NCI-H748 (cell line): Measurements from ENCODE around the gene ANP32B.
A peak's percentile ranks its signal among the peaks of the same experiment; 100 is the strongest.

Source experiments
- DNase-seq: peaks from one replicate; lab custom pipeline; 2025; ENCODE audit not compliant: unreplicated experiment; lab: John Stamatoyannopoulos, UW

ANP32B gene

DNA sequence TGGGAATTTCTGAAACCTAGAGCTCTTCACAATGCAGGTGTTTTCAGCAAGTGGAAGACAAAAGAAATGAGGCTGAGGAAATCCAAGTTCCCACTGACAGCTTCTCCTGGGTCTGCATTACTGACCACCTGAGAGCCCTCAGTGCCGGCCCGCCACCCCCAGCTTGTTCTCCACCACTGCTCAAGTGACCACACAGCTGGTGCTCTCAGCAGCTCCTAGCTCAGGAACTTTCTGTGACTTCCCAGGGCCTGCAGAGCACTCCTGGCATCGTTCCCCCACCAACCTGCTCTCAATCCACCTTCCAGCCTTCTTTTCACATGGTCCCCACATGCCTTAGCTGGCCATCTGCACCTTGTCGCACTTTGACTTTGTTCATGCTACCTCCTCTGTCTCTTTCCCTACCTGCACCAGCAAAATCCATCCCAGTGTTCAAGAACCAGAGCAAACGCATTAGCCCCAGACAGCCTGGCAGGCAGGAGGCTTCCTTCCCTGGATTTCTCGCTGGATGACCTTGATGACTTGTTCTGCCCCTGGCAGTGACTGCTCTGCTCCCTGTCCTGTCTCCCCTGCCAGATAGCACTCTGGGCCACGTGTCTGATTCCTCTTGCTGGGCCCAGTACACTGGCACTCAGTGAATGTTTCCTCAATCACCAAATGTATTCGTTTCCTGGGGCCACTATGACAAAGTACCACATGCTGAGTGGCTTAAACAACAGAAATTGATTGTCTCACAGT, 38.3 kb downstream of the ANP32B start:
- no peak for DNase-seq

DNA sequence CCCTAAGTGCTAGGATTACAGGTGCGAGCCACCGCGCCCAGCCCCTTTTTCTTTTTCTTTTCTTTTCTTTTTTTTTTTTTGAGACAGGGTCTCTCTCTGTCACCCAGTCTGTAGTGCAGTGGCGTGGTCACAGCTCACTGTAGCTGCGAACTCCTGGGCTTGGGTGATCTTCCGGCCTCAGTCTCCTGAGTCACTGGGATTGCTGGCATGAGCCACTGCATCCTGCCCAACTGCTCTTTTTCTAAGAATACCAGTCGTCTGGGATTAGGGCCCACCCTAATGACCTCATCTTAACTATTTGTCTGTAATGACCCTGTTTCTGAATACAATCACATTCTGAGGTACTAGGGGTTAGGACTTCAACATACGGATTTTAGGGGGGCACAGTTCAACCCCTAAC, 39.3 kb downstream of the ANP32B start:
- no peak for DNase-seq

DNA sequence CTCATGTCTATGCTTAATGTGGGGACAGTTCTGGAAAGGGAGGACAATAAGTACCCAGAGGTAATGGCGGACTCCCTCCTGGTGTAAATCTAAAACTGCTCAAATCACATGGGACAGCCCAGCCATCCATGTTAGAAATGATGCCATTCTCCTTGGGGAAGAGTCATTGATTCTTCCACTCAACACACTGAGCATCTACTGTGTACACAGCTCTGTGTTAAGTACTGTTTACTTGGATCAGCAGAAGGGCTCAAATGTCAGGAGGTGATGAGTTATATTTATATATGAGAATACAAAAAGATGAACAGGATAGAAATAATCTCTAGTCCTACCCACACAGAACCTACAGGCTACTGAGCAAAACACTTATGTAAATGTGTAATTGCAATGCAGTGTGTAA, 41.6 kb downstream of the ANP32B start:
- no peak for DNase-seq

DNA sequence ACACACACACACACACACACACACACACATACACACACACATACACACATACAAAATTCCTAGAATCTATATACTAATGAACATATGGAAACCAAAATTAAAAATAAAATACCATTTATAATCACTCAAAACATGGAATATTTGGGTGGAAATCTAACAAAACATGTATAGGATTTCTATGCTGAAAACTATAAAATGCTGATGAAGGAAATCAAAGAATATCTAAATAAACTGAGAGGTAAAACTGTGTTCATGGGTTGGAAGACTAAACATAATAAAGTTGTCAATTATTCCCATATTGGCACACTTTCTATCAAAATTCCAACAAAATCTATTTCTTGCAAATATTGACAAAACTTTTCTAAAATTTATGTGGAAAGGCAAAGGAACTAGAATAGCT, 48.0 kb downstream of the ANP32B start:
- no peak for DNase-seq

DNA sequence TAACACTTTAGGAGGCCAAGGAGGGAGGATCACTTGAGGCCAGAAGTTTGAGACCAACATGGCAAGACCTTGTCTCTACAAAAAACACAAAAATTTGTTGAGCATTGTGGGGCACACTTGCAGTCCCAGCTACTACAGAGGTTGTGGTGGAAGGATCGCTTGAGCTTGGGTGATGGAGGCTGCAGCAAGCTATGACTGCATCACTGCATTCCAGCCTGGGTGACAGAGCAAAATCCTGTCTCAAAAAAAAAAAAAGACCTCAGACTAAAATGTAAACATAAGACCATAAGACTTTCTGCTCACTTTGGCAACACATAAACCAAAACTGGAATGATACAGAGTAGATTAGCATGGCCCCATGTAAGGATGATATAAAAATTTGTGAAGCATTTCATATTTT, 48.8 kb downstream of the ANP32B start:
- no peak for DNase-seq

DNA sequence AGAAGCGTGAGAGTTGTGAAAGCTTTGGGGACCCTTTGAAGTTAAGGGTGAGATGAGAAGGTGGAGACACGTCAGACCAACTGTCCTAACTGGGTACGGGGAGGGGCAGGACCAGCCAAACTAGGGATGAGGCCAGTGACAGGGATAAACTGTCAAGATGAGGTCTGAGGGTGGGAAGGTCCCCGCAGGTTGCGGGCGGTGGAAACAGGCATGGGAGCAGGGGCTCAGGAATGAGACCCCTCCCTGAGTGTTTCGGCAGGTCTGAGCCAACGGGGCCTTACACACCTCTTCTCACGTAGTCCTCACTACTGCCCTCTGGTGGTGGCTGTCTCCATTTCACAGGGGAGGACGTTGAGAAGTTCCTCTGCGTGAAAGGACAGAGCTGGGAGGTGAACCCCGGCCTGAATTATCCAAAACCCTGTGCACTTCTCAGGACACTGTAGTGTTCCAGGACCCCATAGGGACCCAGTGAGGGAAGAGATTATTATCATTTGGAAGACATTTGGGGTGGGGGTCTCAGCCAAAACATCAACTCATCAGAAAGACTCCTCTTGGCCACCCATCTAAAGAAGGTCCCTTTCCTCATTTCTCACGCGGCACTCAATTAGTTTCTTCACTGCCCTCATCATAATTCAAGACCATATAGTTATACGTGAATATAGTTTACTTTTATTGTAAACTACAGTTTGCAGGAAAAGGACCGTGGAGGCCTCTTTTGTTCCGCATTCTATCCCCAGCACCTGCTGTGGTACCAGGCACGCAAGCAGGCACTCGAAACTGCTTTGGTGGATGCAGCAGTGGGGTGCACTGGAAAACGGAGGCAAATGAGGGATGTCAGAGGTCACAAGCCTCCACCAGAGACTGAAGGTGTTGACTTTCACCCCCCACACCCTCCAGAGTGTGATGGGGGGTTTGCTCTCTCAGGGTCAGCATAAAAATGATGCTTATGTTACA, 51.7 kb downstream of the ANP32B start:
- DNase-seq: peak; percentile 78

DNA sequence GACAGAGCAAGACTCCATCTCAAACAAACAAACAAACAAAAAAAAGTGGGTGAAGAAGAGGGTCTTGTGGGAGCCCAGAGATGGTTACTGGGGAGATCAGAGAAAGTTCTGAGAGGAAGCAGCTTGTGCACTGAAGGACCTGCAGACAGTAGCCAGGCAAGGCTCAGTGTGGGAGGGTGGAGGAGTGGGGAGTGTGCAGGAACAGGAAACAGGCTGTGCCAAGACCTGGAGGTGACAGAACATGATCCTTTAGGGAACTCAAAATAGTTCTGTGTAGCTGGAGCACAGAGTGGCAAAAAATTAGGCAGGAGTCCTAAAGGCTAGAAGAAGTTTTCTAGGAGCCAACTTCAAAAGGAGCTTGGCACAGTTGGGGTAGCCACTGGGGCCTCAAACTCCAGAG, 54.2 kb downstream of the ANP32B start:
- no peak for DNase-seq

DNA sequence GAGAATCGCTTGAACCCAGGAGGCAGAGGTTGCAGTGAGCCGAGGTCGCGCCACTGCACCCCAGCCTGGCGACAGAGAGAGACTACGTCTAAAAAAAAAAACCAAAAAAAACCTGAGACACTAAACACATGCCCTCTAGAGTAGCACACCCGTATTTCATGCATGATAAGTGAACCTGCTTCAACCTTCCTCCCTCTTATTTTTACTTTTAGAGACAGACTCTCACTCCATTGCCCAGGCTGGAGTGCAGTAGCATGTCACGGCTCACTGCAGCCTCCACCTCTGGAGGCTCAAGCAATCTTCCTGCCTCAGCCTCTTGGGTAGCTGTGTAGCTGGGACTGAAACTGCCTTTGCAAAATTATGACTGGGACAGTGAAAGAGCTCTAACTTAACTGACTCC, 55.8 kb downstream of the ANP32B start:
- DNase-seq: no peak

DNA sequence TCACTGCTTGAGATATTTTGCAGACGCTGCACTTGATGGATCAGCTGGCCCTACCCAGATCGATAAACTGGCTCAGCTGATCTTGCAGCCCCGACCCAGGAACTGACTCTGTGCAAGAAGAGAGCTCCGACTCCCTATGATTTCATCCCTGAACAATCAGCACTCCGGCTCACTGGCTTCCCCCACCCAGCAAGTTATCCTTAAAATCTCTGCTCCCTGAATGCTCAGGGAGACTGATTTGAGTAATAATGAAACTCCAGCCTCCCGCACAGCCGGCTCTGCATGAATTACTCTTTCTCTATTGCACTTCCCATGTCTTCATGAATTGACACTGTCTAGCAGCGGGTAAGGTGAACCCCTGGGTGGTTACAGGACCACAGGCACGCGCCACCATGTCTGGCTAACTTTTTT, 56.5 kb downstream of the ANP32B start:
- DNase-seq: no peak

DNA sequence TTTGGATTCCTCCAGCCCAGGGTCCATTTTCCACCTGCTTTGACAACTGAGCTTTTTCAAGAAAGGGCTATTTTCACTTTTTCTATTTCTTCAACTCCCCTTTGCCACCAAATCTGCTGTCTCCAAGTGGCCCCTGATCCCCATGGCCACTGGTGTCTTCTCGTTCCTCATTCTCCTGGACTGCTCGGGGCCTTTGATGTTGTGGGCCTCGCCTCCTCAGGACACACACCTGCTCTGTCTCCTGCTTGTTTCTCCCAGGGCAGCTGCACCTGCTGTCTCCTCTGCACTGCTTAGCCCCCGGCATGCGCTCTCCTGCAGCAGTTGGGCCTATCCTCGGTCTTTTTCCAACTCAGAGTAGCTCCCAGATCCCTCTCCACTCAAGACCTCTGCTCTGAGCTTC, 57.1 kb downstream of the ANP32B start:
- DNase-seq: no peak

DNA sequence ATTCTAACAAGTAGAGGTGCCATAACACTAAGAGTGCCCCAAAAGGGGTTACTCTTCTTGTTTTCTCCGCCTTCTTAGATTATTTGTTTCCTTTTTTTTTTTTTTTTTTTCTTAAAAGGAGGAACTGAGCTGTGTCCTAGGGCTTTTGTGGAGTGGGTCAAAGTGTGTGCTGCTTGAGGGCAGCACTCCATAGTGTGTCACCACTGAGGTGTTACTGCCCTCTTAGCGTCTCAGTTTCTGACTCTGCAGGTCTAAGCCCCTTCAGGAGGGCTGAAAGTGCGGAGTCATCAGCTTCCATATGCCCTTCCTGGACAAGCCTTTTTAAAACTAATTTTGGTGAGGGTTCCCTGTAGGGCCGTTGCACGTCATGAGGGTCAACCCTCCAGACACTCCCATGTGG, 60.8 kb downstream of the ANP32B start:
- DNase-seq: no peak

DNA sequence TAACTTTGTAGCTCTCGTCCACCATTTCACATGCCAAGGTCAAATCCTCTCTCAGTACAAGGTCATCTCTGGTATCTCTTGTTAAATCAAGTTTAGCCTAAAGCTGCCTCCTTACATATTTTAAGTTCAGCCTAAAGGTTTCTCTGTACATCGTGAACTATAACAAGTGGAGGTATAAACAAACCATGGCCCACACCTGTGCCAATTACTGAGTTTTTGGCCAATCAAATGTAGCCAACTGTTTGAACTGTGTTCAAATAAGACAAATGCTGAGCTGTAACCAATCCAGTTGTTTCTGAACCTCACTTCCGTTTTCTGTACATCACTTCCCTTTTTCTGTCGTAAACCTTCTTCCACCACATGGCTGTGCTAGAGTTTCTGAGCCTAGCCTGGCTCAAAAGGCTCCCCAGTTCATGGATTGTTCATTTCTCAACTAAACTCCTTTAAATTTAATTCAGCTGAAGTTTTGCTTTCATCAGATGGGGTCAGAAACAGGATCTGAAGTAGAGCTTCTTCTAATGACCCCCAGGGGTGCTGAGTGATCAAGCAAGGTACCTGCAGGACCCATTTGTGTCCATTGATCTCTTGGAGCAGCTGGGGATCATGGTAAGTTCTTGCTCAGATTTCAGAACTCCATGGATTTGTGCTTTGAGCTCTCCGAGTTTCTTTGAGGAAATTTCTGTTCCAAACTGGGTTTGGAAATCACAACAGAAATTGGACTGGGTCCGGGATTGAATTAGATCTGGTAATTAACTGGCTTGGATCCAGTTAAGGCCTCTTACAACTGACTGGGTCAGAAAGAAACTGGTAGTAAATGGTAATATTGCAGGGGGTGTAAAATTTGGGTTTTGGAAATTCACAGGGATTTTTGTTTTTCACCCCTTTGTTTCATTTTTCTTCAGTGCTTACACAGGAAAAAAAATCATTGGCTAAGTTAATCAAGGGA, 62.4 kb downstream of the ANP32B start:
- DNase-seq: peak; percentile 11

DNA sequence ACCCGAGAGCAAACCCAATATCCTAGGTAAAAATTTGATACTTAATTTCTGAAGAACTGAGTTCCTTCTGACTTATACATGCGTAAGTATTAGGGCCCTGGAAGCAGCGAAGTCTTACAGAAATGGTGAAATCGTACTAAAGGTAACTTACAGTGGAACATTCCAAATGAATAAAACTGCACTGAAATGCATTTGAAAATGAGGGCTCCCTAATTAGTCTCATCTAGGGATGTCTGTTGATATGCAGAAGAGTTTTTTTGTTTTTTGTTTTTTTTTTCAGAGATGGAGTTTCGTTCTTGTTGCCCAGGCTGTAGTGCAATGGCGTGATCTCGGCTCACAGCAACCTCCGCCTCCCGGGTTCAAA, 63.0 kb downstream of the ANP32B start:
- no peak for DNase-seq

DNA sequence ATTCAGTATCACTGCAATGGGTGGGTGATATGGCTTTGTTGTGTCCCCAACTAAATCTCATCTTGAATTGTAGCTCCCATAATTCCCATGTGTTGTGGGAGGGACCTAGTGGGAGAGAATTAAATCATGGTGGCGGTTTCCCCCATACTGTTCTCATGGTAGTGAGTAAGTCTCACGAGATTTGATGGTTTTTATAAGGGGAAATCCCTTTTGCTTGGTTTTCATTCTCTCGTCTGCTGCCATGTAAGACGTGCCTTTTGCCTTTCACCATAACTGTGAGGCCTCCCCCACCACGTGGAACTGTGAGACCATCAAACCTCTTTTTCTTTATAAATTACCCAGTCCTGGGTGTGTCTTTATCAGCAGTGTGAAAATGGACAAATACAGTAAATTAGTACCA, 63.9 kb downstream of the ANP32B start:
- no peak for DNase-seq

DNA sequence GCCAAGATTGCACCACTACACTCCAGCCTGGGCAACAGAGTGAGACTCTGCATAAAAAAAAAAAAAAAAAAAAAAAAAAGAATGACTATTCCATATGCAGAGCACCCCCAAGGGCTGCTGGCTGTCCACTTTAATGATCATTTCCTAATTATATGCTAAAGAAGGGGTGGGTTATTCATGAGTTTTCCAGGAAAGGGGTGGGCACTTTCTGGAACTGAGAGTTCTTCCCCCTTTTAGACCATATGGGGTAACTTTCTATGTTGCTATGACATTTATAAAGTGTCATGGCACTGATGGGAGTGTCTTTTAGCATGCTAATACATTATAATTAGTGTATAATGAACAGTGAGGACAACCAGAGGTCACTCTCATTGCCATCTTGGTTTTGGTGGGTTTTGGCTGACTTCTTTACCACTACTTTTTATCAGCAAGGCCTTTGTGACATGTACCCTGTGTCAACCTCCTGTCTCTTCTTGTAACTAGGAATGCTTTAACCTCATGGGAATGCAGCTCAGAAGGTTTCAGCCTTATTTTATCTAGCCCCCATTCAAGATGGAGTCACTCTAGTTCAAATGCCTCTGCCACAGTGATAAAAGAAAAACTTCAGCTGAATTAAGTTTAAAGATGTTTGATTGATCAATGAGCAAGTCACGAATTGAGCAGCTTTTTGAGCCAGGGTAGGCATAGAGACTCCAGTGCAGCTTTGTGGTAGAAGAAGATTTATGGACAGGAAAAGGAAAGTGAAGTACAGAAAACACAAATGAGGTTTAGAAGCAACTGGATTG, 66.3 kb downstream of the ANP32B start:
- DNase-seq: no peak

DNA sequence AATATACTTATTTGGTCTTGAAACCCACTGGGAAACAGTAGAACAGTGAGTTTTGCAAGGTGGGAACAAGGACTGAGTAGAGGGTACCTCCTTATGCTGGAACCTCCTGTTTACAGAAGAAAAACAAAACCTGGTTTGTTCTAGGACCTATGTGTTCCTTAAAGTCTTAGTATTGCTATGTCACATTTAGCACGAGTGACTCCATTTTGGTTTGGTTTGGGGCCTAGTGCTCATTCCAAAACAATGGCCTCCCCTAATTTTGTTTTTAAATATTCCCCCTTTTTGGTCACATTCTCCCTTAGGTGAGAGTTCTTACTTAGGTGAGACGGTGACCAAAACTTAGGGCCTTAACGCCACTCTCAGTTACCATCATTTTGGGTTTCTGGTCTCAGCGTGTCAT, 67.2 kb downstream of the ANP32B start:
- no peak for DNase-seq

DNA sequence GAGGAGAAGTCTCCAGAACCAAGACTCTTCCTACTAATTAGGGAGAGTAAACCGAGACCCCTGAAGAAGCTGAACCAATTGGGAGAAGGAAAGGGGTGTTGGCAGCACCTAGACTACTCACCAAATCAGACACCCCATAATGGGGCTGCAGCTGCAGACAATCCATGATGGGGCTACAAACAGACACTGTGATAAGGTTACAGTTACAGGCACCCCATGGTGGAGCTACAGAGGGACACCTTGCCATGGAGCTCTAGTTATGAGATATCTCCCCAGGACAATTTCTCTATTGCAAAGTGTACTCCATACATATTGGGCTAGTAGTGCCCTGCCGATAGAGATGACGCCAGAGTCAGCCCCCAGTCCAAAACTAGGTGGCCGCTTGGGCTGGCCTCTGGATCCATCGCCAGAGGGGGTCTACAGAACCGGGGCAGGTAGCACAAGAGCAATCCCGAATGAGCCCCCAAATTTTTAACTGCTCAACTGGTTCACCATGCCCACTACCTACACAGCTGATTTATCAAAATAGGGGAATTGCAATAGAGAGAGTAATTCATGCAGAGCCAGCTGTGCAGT, 71.3 kb downstream of the ANP32B start:
- no peak for DNase-seq

DNA sequence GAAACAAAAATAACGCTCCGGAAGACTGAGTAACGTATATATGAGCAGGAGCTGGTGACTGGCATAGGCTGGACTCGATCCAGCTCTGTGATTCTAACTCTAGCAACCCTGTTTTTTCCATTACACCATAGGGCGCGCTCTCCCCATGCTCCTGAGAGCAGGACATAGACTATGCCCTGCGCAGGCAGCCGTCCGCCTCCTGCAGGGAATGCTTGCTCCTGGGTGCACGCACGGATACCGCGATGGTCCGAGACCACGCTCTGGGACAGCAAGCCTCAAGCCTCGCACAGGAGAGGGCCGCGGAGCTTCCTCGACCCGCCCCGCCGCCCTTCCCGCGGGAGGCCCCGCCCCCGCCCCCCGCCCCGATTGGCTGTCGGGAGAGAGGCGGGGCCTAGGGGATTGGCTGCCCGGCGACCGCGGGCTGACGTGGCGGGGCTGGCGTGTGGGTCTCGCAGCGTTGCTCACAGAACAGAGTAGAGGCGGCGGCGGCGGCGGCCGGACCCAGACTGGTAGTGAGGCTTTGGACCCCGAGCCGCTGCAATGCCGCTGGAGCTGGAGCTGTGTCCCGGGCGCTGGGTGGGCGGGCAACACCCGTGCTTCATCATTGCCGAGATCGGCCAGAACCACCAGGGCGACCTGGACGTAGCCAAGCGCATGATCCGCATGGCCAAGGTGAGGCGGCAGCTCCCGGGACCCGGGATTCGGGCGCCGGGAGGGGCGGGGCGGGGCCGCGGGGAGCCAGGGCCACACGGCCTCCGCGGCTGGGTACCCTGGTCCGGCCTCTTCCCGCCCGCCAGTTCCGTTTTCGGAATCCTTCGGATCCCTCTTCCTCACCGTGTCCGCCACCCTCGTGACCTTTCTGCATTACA, 73.4 kb downstream of the ANP32B start, which contains the start of gene NANS:
Gene NANS (plus strand): TSS at position 464 of the 869 bp plus-strand sequence. CDS start 77 bp downstream, at position 541.
- peak; percentile 93 for DNase-seq
